B cell (primary cell): Measurements from ENCODE around the gene KDM4F. TPM values are rescaled to one million over a fixed set of nuclear protein-coding genes. Genes with fewer than 3 reads are reported as not detected.
A peak's percentile ranks its signal among the peaks of the same experiment; 100 is the strongest.

Experiments used
- ATAC-seq: fragments of 200-7000 bp; cut with Tn5 transposase; one replicate; pipeline ENCODE4 v1.10.0; 2021; ENCODE audit warnings: low read depth, mild to moderate bottlenecking, moderate number of reproducible peaks, moderate library complexity
- CTCF ChIA-PET: fragments of 350-600 bp; sonication (Branson Sonifier 250); formaldehyde crosslinking; loops from one replicate; lab custom pipeline; 2021; ENCODE audit warnings: antibody characterized with exemption, inconsistent platforms; lab: Charles Lee
- POLR2A ChIA-PET: fragments of 350-600 bp; sonication (Branson Sonifier 250); formaldehyde crosslinking; loops from one replicate; lab custom pipeline; 2021; ENCODE audit warnings: antibody characterized with exemption; lab: Charles Lee
- DNase-seq: peaks from one replicate; pipeline ENCODE4 v3.0.0; 2013
- H2AFZ ChIP-seq: 2 replicates; pipeline ENCODE4 v1.6.1; 2012; ENCODE audit warnings: mild to moderate bottlenecking, low read depth, low read length; ENCODE audit not compliant: insufficient read depth, poor library complexity, severe bottlenecking
- H3K27ac ChIP-seq, 2 donors: 1 replicate in 1 of 2; 2 replicates in 1 of 2; pipeline ENCODE4 v1.5.1; 2012 to 2013; ENCODE audit warnings: low read length in 2 of 2, mild to moderate bottlenecking in 2 of 2, moderate library complexity in 1 of 2
- H3K27me3 ChIP-seq, 4 experiments: fragments of 200-600 bp in 1 of 4; sonication (generic) in 1 of 4; replicated peaks in 1 of 4; 1 replicate in 2 of 4; 2 replicates in 2 of 4; pipeline versions ENCODE4 v1.6.1 to v1.7.0; 2013 to 2016; ENCODE audit warnings: low read length in 3 of 4, mild to moderate bottlenecking in 2 of 4, mixed read lengths in 1 of 4, moderate library complexity in 1 of 4; ENCODE audit not compliant: insufficient read depth in 4 of 4, control insufficient read depth in 3 of 4; ENCODE audit errors: control extremely low read depth in 1 of 4
- H3K36me3 ChIP-seq, 2 experiments: replicated peaks in 1 of 2; 1 replicate in 1 of 2; 2 replicates in 1 of 2; pipeline versions ENCODE4 v1.6.1 to v1.7.1; 2013; ENCODE audit warnings: low read length in 1 of 2; ENCODE audit not compliant: insufficient read depth in 2 of 2, control insufficient read depth in 1 of 2; ENCODE audit errors: control extremely low read depth in 1 of 2, extremely low read depth in 1 of 2
- H3K4me1 ChIP-seq, 2 donors: fragments of 200-600 bp in 1 of 2; sonication (generic) in 1 of 2; 1 replicate in 1 of 2; 2 replicates in 1 of 2; pipeline versions ENCODE4 v1.5.1 to v1.6.1; 2013 to 2017; ENCODE audit warnings: low read length in 2 of 2; ENCODE audit not compliant: control insufficient read depth in 2 of 2, insufficient read depth in 2 of 2
- H3K4me2 ChIP-seq: replicated peaks from 2 replicates; pipeline ENCODE3; 2012; ENCODE audit warnings: mild to moderate bottlenecking, low read depth, low read length; ENCODE audit not compliant: poor library complexity, severe bottlenecking
- H3K4me3 ChIP-seq, 5 experiments: fragments of 200-600 bp in 1 of 5; sonication (generic) in 1 of 5; 1 replicate in 3 of 5; 2 replicates in 2 of 5; pipeline versions ENCODE4 v1.5.1 to v1.7.0; 2011 to 2016; ENCODE audit warnings: low read length in 4 of 5, mild to moderate bottlenecking in 4 of 5, low read depth in 2 of 5, control low read depth in 1 of 5, moderate library complexity in 1 of 5; ENCODE audit not compliant: insufficient read depth in 1 of 5; ENCODE audit errors: control extremely low read depth in 1 of 5, extremely low read depth in 1 of 5
- H3K79me2 ChIP-seq: fragments of 200-600 bp; sonication (generic); one replicate; pipeline ENCODE4 v1.6.0; 2016; ENCODE audit warnings: low read length; ENCODE audit not compliant: control insufficient read depth, insufficient read depth
- H3K9ac ChIP-seq: fragments of 200-600 bp; sonication (generic); 2 replicates; pipeline ENCODE4 v1.6.1; 2017; ENCODE audit warnings: mild to moderate bottlenecking, low read length, moderate library complexity
- H3K9me3 ChIP-seq, 3 donors: one replicate each; pipeline versions ENCODE4 v1.6.1 to v1.7.1; 2013; ENCODE audit warnings: low read length in 2 of 3; ENCODE audit not compliant: control insufficient read depth in 2 of 3, insufficient read depth in 1 of 3; ENCODE audit errors: control extremely low read depth in 1 of 3
- H4K20me1 ChIP-seq: 2 replicates; pipeline ENCODE4 v1.6.0; 2012; ENCODE audit warnings: mild to moderate bottlenecking, low read length; ENCODE audit not compliant: insufficient read depth, control insufficient read depth, poor library complexity, severe bottlenecking
- H3K27ac Mint-ChIP-seq: one replicate; pipeline ENCODE4 v1.8.0; 2021; ENCODE audit warnings: mixed read lengths
- H3K27me3 Mint-ChIP-seq: one replicate; pipeline ENCODE4 v1.8.0; 2021; ENCODE audit warnings: mixed read lengths
- H3K4me1 Mint-ChIP-seq: one replicate; pipeline ENCODE4 v1.8.0; 2021; ENCODE audit warnings: mixed read lengths
- H3K4me3 Mint-ChIP-seq: one replicate; pipeline ENCODE4 v1.8.0; 2021; ENCODE audit warnings: mixed read lengths
- H3K9me3 Mint-ChIP-seq: one replicate; pipeline ENCODE4 v1.8.0; 2022; ENCODE audit warnings: mixed read lengths; ENCODE audit not compliant: insufficient read depth
- EZH2 ChIP-seq: IDR thresholded peaks from 2 replicates; pipeline ENCODE4 v1.6.1; 2012; ENCODE audit warnings: borderline replicate concordance, low read depth, mild to moderate bottlenecking, moderate library complexity, low read length; ENCODE audit not compliant: insufficient read depth, poor library complexity, severe bottlenecking
- WGBS: methylation state at CpG from one replicate; pipeline ENCODE4 v1.1.5; 2013; ENCODE audit warnings: missing lambda C conversion rate; ENCODE audit not compliant: insufficient coverage; 5-methylcytosine and 5-hydroxymethylcytosine counted together
- intact Hi-C: fragments of 100-400 bp; cut with micrococcal nuclease; formaldehyde crosslinking; loops from one replicate; pipeline ENCODE4 v1.10.0; 2022
- polyA plus RNA-seq: library from polyadenylated mRNA; depleted of rRNA; stranded (reverse); fragments of >200 nt; gene quantifications from 2 replicates; pipeline ENCODE4 v1.2.3, GENCODE V29; 2012
- total RNA-seq, 2 donors: library from RNA; stranded (reverse); fragments of 120-200 nt in 1 of 2; gene quantifications; 1 replicate in 1 of 2; 2 replicates in 1 of 2; pipeline versions ENCODE4 v1.2.3 to v1.2.4, GENCODE V29; 2013 to 2022
- TF ChIP-seq, protein P1 (sequence below): fragments of 200-600 bp; IDR thresholded peaks from one replicate; pipeline ENCODE4 v1.8.0; 2022; ENCODE audit warnings: antibody characterized with exemption, mild to moderate bottlenecking

The KDM4F gene
- total and polyA plus RNA-seq, 2 donors (not counting 1 experiment from before 2014, with no cell fraction given) = not detected

DNA sequence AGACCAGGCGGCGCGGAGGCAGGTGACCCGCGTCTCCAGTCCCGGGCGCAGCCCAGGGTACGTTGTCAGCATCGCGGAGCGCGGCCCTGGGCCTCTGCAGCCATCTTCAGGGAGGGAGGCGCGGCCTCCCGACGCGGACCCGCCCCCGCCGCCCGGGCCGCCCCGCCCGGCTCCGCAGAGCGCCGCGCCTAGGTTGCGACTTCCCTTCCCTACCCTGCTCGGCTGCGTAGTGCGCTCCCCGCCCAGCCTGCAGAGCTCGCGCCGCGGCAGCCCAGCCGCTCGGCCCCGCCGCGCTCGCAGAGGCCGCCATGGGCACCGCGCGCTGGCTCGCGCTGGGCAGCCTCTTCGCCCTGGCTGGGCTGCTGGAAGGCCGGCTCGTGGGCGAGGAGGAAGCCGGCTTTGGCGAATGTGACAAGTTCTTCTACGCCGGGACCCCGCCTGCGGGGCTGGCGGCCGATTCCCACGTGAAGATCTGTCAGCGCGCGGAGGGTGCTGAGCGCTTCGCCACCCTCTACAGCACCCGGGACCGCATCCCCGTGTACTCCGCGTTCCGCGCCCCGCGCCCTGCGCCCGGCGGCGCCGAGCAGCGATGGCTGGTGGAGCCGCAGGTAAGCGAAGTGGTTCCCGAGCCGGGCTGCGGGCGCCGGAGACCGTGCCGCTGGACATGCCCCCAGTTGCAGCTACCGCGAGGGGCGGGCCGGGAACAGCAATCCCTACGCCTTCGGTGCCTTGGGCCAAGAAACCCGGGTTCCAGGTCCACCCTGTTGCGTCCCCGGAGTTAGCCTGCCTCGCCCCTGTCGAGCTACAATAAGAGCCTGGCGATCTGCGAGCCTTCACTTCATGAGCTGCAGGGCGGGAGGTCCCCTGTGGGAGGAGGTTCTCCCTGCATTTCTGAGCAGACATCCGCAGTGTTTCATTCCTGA is 40.7 kb downstream of the KDM4F start, which contains the start of gene ENDOD1:
Gene ENDOD1, plus strand, starts transcription at position 227 of the 923 bp plus-strand sequence. Its CDS starts 82 bp downstream, at position 309.
- Histone ChIP-seq H3K4me1 (peaks cover 50 to 52% of the 10 kb centered on the region in 2 donors), H2AFZ (peak within 1 kb of the TSS; percentile 95), H3K4me3 (peak within 1 kb of the TSS; percentile 13 to 82 (median 79)), H3K4me2 (peak within 1 kb of the TSS; percentile 85), H3K27ac (peak within 1 kb of the TSS; percentile 79 to 94), H4K20me1 (peaks cover 10% of the 10 kb centered on the region), H3K27me3 (no peaks in the 10 kb centered on the region), H3K9ac (peak within 1 kb of the TSS; percentile 83), H3K9me3 (no peaks in the 10 kb centered on the region), H3K36me3 (no peaks in the 10 kb centered on the region), H3K79me2 (peaks cover 49% of the 10 kb centered on the region)
- TF ChIP-seq EZH2 = no peak
- TF ChIP-seq, protein P1, sequence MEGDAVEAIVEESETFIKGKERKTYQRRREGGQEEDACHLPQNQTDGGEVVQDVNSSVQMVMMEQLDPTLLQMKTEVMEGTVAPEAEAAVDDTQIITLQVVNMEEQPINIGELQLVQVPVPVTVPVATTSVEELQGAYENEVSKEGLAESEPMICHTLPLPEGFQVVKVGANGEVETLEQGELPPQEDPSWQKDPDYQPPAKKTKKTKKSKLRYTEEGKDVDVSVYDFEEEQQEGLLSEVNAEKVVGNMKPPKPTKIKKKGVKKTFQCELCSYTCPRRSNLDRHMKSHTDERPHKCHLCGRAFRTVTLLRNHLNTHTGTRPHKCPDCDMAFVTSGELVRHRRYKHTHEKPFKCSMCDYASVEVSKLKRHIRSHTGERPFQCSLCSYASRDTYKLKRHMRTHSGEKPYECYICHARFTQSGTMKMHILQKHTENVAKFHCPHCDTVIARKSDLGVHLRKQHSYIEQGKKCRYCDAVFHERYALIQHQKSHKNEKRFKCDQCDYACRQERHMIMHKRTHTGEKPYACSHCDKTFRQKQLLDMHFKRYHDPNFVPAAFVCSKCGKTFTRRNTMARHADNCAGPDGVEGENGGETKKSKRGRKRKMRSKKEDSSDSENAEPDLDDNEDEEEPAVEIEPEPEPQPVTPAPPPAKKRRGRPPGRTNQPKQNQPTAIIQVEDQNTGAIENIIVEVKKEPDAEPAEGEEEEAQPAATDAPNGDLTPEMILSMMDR = no peak
- H3K4me1 Mint-ChIP-seq = peaks cover 59% of the 10 kb centered on the region
- WGBS = under 1% methylated on average over 106 of the region's 106 CpGs
- DNase-seq = peak; percentile 93
- H3K4me3 Mint-ChIP-seq = peak within 1 kb of the TSS; percentile 94
- peak within 1 kb of the TSS; percentile 98 for H3K27ac Mint-ChIP-seq
- no peaks in the 10 kb centered on the region for H3K27me3 Mint-ChIP-seq
- intact Hi-C loops = loop anchor here (1.0 to 5.0 kb wide), 7 partner anchors 23 to 699 kb away; partner anchors contain the start of genes ANKRD49, CWC15, FAM76B and KDM4D
- ChIA-PET CTCF (interaction anchor here (1.0 to 7.0 kb wide), 15 partner anchors 9 to 702 kb away, joined by 3 to 96 read pairs (median 3); partner anchors contain the start of genes SESN3 and SRSF8), POLR2A (interaction anchor here (0.9 to 3.2 kb wide), 8 partner anchors 9 to 700 kb away, joined by 3 to 46 read pairs (median 6); partner anchors contain the start of genes CEP57, CWC15, FAM76B and KDM4D)
- H3K9me3 Mint-ChIP-seq = no peaks in the 10 kb centered on the region
- peak; percentile 94 for ATAC-seq
